GM19463 (cell line): ENCODE data around the gene DOCK3.
"Not testable (repeated sequence)": the region's sequence is repeated elsewhere in the genome, so short reads cannot be mapped to it uniquely, and the experiment has no call there.

Experiments used
- ATAC-seq: cut with Tn5 transposase; IDR thresholded peaks from one replicate; pipeline ENCODE4 v1.9.1; 2021; ENCODE audit warnings: mild to moderate bottlenecking, moderate library complexity; ENCODE audit not compliant: unreplicated experiment

DOCK3 gene

DNA sequence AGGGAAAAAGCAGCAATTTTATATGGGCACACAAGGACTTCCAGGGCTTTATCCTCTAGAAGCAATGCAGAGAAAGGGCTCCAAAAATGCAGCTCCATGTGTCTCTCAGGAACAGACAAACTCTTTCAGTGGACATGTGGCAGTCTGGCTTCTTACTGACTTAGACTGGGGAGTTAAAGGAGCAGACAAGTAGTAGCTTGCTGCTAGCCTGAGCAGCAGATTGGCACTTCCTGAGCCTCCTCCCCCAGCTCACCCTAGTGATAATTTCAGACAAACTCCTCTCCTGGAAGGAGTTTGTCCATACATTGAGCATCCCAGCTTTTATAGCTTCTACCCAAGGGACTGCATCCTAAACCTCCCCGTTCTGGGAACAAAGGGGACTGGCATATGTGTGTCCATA, 608.7 kb downstream of the DOCK3 start:
- no peak for ATAC-seq

DNA sequence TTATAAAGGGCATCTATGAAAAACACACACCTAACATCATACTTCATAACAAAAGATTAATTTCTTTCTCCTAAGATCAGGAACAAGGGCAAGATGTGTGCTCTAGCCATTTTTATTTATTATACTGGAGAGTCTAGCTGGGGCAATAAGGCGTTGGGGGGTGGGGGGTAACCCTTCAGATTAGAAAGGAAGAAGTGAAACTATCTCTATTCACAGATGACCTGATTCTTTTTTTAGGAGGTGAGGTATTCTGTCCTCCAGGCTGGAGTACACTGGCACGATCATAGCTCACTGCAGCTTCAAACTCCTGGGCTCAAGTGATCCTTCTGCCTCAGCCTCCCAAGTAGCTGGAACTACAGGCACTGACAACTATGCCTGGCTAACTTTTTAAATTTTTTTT, 620.9 kb downstream of the DOCK3 start:
- no peak for ATAC-seq

- ATAC-seq = no peak
Observed at GRCh38 chr3:51297333-51297732, 622.6 kb downstream of the DOCK3 start.

DNA sequence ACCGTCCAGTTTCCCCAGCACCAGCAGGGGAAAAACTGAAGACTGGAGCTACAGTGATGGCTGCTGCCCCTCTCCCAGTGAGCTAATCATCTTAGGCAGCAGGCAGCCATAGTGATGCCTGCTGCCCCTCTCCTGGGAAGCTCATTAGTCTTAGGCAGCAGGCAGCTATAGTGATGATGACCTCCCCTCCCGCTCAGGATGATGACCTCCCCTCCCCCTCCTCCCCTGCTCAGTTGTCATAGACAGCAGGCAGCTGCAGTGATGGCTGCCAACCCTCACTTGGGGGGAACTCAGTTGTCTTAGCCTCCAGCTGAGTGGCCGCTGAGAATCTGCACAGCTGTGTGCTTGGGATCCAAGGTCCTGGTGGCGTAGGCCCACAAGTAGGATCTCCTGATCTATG, 629.5 kb downstream of the DOCK3 start:
- no peak for ATAC-seq

DNA sequence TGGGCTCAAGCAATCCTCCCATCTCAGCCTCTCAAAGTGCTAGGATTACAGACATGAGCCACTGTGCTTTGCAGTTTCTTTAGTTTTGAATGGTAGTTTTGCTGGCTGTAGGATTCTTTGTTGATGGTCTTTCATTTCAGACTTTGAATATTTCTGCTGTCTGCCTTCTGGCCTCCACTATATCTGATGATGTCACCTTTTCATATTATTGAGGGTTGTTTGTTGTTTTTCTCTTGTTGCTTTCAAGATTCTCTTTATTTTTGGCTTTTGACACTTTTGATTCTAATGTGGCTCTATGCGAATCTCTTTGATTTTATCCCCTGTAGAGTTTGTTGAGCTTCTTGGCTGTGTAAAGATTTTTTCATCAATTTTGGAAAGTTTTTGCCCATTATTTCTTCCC, 631.4 kb downstream of the DOCK3 start:
- no peak for ATAC-seq

- ATAC-seq = no peak
Observed at GRCh38 chr3:51307458-51307857, 632.7 kb downstream of the DOCK3 start.

DNA sequence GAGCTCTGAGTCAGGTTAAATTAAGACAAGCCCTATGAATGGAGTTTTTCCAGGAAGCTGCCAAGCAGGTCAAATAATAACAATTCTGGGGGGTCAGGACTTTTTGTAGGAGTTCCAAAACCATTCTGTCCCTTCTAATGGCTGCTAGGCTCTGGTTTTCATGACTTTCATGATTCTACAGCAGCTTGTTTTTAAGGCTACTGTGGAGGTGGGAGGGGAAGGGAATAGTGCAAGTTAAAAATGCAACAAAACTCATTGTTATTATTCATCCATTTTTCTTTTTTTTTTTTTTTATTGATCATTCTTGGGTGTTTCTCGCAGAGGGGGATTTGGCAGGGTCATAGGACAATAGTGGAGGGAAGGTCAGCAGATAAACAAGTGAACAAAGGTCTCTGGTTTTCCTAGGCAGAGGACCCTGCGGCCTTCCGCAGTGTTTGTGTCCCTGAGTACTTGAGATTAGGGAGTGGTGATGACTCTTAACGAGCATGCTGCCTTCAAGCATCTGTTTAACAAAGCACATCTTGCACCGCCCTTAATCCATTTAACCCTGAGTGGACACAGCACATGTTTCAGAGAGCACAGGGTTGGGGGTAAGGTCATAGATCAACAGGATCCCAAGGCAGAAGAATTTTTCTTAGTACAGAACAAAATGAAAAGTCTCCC, 633.3 kb downstream of the DOCK3 start:
- not testable (repeated sequence) for ATAC-seq

GRCh38 chr3:51311055-51311454, 636.3 kb downstream of the DOCK3 start:
- no peak for ATAC-seq

GRCh38 chr3:51328206-51328605, 653.5 kb downstream of the DOCK3 start:
- no peak for ATAC-seq

GRCh38 chr3:51330046-51330445, 655.3 kb downstream of the DOCK3 start:
- no peak for ATAC-seq

- no peak for ATAC-seq
Observed at GRCh38 chr3:51332156-51332555, 657.4 kb downstream of the DOCK3 start.

- ATAC-seq = no peak
Observed at GRCh38 chr3:51333021-51333420, 658.3 kb downstream of the DOCK3 start.

- ATAC-seq = no peak
Observed at GRCh38 chr3:51336261-51336660, 661.5 kb downstream of the DOCK3 start.

- no peak for ATAC-seq
Observed at GRCh38 chr3:51337666-51338065, 662.9 kb downstream of the DOCK3 start.

GRCh38 chr3:51338632-51339031, 663.9 kb downstream of the DOCK3 start:
- no peak for ATAC-seq

DNA sequence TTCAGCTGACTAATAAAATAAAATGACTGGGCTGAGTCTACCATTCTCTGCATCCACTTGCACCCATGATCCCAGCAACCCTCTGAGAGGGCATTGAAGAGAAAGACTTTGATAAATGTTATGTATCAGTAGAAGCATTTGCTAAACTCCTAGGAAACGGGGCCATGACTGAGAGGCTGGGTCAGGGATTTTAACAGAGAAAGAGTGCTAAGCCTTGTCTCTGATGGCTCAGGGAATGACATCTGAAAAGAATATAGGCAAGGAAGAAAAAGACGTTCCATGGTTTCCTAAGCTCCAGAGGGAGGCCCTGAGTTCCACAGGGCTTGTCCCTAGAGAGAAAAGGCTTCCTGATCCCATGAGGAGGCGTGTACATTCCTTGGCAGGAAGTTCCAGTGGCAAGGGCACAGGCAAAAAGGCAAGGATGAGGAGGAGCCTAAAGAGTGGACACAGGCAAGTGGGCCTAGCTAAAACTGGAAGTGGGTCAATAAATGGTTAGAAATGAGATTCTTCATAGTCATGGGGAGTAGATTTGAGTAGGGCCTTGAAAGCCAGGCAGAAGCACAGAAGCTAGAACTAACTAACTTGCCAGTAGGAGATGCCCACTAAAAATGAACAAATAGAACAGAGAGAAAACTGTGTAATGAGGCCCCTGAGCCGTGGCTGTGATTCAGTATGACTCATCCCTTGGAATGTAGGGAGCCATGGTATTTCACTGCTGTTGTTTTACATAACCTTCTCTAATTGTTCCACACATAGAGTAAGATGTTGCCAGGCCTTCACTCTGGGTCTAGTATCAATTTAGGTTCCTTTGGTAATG, 665.5 kb downstream of the DOCK3 start:
- ATAC-seq = no peak

GRCh38 chr3:51340989-51341636, 666.4 kb downstream of the DOCK3 start:
- ATAC-seq = no peak

DNA sequence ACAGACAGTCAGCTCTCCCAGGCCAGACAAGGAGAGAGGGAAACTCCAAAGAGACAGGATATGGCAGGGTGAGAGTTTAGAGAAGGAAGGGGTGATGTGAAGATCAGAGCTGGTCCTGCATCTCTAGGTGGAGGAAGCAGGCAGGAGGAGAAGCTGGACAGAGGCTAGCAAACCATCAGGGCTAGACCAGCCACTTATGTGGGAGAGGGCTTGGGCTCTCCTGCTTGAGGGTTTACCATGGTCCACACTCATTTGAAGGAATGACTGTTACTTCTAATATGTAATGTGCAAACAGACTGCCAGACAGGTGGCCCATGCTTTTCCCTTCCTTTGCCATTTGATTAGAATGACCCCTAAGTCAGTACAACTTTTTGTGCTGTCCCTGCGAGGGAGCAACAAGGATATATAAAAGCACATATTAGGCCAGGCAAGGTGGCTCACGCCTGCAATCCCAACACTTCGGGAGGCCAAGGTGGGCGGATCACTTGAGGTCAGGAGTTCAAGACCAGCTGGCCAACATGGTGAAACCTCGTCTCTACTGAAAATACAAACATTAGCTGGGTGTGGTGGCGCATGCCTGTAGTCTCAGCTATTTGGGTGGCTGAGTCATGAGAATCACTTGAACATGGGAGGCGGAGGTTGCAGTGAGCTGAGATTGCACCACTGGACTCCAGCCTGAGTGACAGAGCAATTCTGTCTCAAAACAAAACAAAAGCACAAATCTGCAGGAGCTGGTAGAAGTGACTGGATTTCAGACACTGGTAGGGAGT, 669.4 kb downstream of the DOCK3 start:
- ATAC-seq = no peak

DNA sequence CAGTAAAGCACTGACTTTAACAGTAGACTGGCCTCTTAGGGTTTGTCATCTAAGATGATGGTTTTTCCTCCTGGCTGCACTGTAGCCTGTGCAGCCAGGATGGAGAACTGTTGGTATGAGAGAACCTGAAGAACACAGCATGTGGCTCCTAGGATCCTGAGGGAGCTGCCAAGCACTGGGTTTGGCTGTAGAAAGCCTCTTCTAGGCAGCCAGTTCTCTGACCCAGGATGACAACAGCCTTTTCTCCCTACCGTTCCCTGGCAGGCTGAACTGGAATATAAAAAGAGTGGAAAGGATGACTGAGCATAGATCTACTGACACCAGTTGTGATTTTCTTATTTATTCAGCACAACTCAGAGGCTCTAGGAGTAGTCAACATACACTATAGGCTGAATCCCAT, 676.0 kb downstream of the DOCK3 start:
- no peak for ATAC-seq

GRCh38 chr3:51353131-51353530, 678.4 kb downstream of the DOCK3 start:
- no peak for ATAC-seq

- no peak for ATAC-seq
Observed at GRCh38 chr3:51353691-51354090, 679.0 kb downstream of the DOCK3 start.
